ENCODE data around the gene CTSF. TPM values are rescaled to one million over a fixed set of nuclear protein-coding genes. Genes with fewer than 3 reads are reported as not detected.

The CTSF gene
- total and polyA plus RNA-seq, 2 of the 13 experiments (the other 11 are each of a cell fraction or from before 2014, with no cell fraction given) = not detected

DNA sequence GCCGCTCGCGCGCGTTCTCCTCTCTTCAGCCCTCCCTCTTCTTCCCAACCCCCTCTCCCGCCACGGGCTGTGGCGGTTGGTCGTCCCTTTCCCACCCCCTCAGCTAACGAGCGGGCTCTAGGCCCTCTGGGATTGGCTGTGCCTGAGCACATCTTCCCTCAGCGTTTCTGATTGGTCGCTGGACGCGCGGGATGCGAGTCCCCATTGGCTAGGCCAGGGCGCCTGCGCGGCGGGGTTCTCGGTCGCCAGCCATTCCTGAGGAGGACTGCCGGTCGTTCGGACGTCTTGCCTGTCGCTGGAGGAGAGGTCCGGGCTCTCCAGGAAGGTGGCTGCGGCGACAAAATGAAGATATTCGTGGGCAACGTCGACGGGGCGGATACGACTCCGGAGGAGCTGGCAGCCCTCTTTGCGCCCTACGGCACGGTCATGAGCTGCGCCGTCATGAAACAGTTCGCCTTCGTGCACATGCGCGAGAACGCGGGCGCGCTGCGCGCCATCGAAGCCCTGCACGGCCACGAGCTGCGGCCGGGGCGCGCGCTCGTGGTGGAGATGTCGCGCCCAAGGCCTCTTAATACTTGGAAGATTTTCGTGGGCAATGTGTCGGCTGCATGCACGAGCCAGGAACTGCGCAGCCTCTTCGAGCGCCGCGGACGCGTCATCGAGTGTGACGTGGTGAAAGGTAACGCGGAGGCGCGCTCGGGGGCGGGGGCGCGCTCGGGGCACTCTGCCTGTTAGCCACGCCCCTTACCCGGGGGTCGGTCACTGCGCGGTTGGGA lies 48.2 kb upstream of the CTSF start, which contains the start of gene RBM14 (continued):
- TF ChIP-seq ZNF816 (CRISPR knock-in tag; IDR thresholded peaks at IDR 0.05; ENCODE audit: borderline replicate concordance) (no peak), TAF15 (IDR thresholded peaks at IDR 0.05; ENCODE audit: low read depth, low read length, poor library complexity, severe bottlenecking) (no peak), MLLT10 (CRISPR knock-in tag; IDR thresholded peaks at IDR 0.05) (no peak), CREM (IDR thresholded peaks at IDR 0.05) (no peak; the same call in none of the 2 replicates), CREM (CRISPR knock-in tag; IDR thresholded peaks at IDR 0.05) (no peak), PHF8 (CRISPR knock-in tag; IDR thresholded peaks at IDR 0.05) (peak; percentile 92), RXRB (CRISPR knock-in tag; IDR thresholded peaks at IDR 0.05; ENCODE audit: borderline replicate concordance) (peak; percentile 32; the same call in 1 of the 2 replicates), MAZ (IDR thresholded peaks at IDR 0.05; ENCODE audit: borderline replicate concordance, low read depth, low read length) (peak; percentile 89; the same call in 1 of the 2 replicates), MAZ (CRISPR knock-in tag; IDR thresholded peaks at IDR 0.05; ENCODE audit: low read depth) (no peak), CBFB (CRISPR knock-in tag; IDR thresholded peaks at IDR 0.05) (peak; percentile 15; the same call in 1 of the 2 replicates)
- TF ChIP-seq, protein P1, sequence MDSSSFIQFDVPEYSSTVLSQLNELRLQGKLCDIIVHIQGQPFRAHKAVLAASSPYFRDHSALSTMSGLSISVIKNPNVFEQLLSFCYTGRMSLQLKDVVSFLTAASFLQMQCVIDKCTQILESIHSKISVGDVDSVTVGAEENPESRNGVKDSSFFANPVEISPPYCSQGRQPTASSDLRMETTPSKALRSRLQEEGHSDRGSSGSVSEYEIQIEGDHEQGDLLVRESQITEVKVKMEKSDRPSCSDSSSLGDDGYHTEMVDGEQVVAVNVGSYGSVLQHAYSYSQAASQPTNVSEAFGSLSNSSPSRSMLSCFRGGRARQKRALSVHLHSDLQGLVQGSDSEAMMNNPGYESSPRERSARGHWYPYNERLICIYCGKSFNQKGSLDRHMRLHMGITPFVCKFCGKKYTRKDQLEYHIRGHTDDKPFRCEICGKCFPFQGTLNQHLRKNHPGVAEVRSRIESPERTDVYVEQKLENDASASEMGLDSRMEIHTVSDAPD (CRISPR knock-in tag; IDR thresholded peaks at IDR 0.05) = peak; percentile 76; the same call in 1 of the 2 replicates
- TF ChIP-seq, protein P2, sequence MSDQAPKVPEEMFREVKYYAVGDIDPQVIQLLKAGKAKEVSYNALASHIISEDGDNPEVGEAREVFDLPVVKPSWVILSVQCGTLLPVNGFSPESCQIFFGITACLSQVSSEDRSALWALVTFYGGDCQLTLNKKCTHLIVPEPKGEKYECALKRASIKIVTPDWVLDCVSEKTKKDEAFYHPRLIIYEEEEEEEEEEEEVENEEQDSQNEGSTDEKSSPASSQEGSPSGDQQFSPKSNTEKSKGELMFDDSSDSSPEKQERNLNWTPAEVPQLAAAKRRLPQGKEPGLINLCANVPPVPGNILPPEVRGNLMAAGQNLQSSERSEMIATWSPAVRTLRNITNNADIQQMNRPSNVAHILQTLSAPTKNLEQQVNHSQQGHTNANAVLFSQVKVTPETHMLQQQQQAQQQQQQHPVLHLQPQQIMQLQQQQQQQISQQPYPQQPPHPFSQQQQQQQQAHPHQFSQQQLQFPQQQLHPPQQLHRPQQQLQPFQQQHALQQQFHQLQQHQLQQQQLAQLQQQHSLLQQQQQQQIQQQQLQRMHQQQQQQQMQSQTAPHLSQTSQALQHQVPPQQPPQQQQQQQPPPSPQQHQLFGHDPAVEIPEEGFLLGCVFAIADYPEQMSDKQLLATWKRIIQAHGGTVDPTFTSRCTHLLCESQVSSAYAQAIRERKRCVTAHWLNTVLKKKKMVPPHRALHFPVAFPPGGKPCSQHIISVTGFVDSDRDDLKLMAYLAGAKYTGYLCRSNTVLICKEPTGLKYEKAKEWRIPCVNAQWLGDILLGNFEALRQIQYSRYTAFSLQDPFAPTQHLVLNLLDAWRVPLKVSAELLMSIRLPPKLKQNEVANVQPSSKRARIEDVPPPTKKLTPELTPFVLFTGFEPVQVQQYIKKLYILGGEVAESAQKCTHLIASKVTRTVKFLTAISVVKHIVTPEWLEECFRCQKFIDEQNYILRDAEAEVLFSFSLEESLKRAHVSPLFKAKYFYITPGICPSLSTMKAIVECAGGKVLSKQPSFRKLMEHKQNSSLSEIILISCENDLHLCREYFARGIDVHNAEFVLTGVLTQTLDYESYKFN (CRISPR knock-in tag; conservative IDR thresholded peaks at IDR 0.05) = peak; percentile 60
- TF ChIP-seq, protein P3, sequence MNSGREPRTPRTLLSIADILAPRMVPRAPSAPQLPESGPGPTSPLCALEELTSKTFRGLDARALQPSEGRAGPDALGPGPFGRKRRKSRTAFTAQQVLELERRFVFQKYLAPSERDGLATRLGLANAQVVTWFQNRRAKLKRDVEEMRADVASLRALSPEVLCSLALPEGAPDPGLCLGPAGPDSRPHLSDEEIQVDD (CRISPR knock-in tag; IDR thresholded peaks at IDR 0.05; ENCODE audit: borderline replicate concordance) = peak; percentile 19; the same call in 1 of the 2 replicates
- TF ChIP-seq, protein P4, sequence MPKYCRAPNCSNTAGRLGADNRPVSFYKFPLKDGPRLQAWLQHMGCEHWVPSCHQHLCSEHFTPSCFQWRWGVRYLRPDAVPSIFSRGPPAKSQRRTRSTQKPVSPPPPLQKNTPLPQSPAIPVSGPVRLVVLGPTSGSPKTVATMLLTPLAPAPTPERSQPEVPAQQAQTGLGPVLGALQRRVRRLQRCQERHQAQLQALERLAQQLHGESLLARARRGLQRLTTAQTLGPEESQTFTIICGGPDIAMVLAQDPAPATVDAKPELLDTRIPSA (CRISPR knock-in tag; IDR thresholded peaks at IDR 0.05; ENCODE audit: borderline replicate concordance) = no peak
- TF ChIP-seq, protein P5, sequence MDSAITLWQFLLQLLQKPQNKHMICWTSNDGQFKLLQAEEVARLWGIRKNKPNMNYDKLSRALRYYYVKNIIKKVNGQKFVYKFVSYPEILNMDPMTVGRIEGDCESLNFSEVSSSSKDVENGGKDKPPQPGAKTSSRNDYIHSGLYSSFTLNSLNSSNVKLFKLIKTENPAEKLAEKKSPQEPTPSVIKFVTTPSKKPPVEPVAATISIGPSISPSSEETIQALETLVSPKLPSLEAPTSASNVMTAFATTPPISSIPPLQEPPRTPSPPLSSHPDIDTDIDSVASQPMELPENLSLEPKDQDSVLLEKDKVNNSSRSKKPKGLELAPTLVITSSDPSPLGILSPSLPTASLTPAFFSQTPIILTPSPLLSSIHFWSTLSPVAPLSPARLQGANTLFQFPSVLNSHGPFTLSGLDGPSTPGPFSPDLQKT (CRISPR knock-in tag; IDR thresholded peaks at IDR 0.05; ENCODE audit: borderline replicate concordance) = peak; percentile 46; the same call in 1 of the 2 replicates
- TF ChIP-seq, protein P6, sequence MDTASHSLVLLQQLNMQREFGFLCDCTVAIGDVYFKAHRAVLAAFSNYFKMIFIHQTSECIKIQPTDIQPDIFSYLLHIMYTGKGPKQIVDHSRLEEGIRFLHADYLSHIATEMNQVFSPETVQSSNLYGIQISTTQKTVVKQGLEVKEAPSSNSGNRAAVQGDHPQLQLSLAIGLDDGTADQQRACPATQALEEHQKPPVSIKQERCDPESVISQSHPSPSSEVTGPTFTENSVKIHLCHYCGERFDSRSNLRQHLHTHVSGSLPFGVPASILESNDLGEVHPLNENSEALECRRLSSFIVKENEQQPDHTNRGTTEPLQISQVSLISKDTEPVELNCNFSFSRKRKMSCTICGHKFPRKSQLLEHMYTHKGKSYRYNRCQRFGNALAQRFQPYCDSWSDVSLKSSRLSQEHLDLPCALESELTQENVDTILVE (CRISPR knock-in tag; IDR thresholded peaks at IDR 0.05) = 0 out of 2 replicates have a peak, but pooled peaks have one; percentile 11
